GM21576 (cell line): ENCODE data around the gene GDF11.
"Not testable (repeated sequence)": the region's sequence is repeated elsewhere in the genome, so short reads cannot be mapped to it uniquely, and the experiment has no call there.

Experiments
- ATAC-seq: cut with Tn5 transposase; IDR thresholded peaks from one replicate; pipeline ENCODE4 v1.9.1; 2021; ENCODE audit warnings: mild to moderate bottlenecking, moderate library complexity; ENCODE audit not compliant: unreplicated experiment

Gene GDF11

DNA sequence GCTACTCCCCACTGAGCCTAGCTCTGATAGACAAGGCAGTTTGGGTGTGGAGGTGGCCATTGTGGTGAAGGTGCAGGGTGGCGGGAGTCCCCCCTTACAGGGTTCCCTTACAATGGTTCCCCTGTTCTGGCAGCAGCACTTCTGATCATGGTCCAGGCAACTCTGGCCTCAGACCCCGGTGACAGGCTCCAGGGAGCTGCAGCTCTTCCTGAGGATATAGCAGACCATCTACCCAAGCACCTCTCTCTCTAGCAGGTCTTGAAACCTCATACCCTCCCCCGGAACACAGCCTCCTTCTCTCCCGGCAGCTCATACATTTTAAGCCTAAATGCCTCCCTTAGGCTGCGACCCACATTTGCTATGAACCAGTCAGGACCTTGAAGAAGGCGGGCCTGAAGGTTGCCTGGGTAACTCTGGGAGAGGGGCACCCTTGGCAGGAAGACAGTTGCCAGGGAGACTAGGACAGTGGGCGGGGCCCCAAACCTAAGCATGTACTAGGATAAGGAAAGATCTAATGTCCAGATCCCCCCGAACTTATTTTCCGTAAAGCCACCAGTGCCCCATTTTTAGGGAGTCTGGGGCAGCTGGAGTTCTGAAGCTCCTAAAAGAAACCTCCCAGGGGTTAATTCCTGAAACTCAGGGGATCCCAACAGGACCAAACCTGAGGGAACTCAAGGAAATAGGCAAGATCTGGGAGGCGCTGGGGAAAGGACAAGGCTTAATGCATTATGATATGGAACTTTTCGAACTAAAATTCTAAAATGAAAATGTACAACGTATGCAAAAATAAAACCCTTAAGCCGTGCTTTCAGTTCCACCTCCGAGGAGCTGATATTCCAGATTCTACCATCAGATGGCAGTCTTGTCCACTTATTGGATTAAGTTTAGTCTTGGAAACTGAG lies 4.5 kb upstream of the GDF11 start:
- peak; percentile 86 for ATAC-seq

DNA sequence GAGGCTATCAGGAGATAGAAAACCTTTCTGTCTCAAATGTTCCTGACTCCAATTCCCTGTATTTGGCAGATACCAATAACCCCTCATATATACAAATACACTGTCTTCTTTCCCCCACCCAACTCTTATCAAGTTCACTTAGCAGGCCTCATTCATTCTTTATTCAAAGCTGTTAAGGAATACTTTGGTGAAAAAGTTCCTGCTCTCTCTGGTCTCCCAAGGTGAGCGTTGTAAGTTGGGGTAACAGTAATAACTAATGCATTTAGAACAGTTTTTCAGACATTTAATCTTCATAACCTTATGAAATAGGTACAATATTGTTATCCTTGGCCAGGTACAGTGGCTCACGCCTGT lies 3.9 kb upstream of the GDF11 start:
- no peak for ATAC-seq

DNA sequence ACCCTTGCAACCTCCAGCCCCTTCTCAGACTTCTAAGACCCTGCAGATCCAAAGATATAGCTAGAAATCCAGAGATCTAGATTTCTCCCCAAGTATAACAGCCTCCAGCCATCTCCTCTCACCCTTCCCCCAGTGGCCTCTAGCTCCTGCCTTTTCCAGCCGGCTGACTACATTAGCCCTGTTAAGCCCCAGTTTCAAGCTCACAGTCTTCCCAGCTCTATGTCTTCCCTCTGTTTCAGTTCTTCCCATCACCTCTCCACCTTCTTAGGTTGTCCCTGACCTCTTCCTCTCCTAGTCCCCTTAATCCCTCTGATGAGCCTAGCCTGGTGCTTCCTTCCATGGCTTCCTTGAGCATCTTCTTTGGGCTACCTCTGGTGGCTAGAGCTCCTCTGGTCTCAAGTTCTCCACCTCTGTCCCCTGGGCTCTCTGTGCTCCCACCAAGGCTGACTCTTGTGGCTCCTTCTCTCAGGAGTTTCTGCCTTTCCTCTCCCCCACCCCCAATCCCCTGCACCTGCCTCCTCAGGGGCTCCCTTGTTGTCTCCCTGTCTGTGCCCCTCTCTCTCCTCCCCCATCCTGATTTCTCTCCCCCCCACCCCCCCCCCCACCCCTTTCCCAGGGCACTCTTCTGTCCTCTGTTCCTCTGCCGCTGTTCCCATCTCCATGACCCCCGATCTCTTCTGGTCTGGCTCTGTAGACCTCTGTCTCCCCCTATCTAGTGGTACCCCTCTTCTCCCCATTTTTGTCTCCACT lies 816 bp upstream of the GDF11 start:
- ATAC-seq = no peak

DNA sequence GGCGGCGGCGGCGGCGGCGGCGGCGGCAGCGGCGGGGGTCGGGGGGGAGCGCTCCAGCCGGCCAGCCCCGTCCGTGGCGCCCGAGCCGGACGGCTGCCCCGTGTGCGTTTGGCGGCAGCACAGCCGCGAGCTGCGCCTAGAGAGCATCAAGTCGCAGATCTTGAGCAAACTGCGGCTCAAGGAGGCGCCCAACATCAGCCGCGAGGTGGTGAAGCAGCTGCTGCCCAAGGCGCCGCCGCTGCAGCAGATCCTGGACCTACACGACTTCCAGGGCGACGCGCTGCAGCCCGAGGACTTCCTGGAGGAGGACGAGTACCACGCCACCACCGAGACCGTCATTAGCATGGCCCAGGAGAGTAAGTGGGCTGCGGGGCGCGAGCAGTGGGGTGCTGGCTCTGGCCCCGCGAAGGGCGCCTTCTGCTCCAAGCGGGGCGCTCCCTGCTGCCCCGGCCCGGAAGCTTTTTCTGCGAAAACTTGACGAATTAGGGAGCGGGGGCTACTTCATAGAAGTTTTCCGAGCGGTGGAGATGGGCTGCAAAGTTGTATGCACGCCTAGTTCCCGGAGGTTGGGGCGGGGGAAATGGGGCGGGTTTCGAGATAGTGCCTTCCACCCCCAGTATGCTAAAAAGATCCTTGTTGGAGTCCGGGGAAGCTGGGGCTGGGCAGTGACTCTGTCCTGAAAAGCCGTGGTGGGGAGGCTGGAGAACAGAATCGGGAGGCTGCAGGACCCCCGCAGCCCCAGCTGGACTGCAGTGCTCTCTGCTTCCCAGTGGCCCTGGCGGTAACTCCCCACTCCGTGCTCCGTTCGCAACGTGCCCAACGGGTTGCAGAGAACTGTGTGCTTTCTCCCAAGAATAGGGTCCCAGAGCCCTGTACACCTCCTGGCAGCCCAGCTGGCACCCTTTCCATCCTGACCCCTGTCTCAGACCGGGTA lies 751 bp downstream of the GDF11 start:
- peak; percentile 37 for ATAC-seq

DNA sequence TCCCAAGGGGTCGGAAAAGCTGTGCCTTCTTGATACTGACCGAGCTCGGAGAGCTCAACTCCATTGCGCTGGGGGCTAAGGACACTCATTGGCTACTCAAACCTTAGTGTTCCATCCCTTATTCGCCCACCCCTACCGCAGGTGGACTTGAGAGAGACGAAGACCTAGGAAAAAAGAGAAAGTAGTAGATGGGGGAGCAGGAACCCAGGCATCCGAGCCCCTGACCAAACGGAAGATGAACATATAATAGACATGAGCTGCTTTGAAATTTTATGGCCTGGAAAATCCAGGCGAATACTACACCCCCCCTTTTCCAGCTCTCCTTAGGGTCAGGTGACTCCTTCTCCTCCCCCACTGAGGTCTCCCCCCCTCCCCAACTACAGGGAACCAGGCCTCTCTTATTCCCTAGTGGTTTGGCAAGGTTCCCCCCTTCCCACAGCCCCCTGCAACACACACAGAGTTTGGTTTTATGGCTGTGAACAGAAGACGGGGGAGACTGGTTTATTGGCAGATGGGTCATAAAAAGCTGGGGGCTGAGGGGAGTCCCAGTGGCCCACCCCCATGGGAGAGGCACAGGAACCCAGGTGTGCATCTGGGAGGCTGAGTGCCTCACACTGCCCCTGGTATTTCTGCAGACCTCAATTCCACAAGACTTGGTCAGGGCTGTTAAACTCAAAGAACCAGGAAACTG lies 1.6 kb downstream of the GDF11 start:
- ATAC-seq = no peak

DNA sequence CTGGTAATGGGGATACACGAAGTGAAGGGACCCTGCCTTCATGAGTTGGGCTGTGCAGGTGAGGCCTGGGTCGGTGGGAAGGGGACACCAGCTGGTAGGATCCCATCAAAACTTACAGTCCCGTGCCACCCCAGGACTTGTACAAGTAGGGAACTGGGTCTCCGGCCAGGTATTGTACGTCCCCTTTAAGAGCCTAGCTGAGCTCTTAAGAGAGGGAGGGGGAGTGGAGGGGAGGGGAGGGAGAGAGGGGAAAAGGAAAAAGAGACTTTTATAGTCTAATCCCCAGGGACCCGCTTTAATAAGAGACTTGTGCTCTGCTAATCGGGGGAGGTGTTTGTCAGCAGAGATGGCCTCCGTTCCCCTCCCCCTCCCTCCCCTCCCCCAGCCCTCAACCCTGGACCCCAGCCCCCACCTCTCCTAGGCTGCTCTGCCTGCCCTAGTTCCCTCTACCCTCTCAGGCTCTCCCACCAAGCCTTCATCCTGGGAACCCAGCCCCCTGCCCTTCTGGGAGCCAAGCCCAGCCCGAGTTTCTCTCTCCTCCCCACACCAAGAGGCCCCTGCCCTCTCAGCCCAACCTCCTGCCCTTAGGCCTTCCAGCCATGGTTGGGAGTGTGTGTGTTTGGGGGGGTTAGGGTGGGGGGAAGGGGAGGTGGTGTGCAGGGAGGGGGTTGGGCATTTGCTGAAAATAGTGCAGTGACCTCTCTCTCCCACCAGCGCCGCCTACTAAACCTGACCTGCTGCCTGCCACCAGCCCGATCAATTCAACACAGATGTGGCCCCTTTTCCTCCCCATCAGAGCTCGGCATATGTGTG lies 2.6 kb downstream of the GDF11 start:
- no peak for ATAC-seq

DNA sequence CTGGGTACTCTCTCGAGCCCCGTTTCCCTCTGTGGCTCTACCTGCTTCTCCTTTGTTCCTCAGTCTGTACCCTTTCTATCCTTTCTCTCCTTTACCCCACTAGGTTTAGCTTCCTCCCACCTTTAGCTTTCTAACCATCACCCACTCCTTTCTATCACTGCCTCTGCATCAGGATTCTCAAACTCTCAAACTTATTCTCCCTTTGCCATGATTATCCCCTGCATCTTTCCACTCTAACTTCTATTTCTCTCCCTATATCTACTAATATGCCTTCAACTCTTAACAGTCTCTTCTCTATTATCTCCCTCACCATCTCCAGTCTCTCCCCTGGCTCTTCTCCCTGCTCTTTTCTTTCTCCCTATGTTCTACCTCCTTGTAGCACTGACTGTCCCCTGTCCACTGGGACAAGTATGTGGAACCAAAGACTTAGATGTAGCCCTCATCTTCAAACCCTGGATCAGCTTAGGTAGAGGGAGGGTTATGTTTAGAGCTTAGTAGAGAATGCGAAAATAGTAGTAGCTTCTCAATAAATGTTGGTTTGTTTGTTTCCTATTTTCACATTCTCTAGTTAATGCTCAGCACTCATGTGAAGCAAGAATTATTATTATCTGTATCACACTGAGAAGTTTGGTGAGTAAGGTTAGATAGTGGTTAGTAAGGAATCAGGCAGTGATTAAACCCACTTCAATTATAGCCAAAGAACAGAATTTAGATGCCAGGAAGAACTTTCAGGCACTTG lies 3.4 kb downstream of the GDF11 start:
- ATAC-seq = no peak

DNA sequence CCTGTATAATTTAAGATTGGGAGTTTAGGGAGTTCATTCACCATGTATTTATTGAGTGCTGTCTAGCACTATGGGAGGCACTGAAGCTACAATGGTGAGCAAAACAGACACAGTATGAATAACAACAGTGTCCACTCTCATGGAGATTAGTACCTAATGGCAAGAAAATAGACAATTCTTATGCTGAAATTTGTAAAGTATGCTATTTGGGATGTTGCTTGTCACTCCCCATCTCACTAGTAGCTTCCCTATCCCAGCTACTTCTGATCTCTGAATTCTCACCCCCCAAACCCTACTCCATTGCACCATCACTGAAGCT lies 4.0 kb downstream of the GDF11 start:
- no peak for ATAC-seq

DNA sequence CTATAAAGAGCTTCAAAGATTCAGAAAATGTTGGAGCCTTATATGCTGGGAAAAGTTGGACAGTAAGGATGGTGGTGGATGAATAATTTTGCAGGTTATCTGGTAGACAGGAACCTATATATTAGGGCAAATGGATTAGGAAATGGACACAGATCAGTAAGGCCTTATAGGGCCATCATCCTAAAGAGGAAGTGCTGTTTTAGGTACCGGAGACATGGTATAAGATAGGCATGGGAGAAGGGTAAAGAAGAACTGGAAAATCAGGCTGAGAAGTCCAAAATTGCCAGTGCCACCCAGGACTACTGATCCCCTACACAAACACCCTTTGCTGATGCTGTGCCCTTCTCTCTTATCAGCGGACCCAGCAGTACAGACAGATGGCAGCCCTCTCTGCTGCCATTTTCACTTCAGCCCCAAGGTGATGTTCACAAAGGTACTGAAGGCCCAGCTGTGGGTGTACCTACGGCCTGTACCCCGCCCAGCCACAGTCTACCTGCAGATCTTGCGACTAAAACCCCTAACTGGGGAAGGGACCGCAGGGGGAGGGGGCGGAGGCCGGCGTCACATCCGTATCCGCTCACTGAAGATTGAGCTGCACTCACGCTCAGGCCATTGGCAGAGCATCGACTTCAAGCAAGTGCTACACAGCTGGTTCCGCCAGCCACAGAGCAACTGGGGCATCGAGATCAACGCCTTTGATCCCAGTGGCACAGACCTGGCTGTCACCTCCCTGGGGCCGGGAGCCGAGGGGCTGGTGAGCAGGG lies 5.5 kb downstream of the GDF11 start:
- no peak for ATAC-seq

DNA sequence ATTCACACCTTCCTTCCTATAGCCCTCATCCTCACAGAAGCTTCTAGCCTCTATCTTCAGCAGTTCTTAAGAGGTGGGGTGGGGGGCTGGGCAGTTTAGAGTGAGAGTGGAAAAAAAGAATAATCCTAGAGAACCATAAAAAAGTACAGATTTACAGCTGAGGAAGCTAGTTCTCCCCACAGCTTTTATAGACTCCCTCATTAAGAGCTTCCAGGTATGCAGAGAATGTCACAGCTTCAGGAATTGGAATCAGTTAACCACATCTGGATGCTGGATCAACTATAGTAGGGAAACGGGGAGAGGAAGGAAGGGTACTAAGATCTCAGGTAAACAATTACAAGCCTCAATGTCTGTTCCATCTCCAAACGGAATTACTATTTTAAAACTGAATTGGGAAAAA lies 12.3 kb downstream of the GDF11 start:
- ATAC-seq = no peak

DNA sequence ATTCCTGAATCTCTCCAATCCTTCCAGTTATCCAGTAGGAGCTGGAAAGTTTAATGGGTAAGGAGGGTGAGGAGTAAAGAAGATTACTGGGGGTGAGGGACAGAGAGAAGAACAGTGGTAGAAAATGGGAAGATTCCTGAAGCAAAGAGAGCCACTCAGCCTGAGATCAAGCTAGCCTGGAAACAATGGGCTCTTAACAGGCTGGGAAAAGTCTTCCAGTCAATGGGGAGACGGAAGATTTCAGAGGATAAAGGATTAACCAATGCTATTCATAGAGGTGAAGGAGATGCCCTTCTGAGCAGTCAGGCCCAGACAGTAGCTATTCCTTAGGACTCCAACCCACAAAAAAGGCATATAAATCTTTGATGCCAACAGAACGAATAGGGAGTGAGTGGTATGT lies 14.8 kb downstream of the GDF11 start:
- no peak for ATAC-seq

DNA sequence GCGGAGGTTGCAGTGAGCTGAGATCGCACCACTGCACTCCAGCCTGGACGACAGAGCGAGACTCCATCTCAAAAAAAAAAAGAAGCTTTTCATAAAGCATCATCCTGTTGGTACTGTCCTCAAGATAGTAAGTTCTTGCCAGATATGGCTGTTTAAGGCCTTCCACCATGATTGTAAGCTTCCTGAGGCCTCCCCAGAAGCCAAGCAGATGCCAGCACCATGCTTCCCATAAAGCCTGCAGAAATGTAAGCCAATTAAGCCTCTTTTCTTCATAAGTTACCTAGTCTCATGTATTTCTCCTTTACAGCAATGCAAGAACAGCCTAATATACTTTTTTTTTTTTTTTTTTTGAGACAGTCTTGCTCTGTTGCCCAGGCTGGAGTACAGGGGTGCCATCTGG lies 15.7 kb downstream of the GDF11 start:
- not testable (repeated sequence) for ATAC-seq

DNA sequence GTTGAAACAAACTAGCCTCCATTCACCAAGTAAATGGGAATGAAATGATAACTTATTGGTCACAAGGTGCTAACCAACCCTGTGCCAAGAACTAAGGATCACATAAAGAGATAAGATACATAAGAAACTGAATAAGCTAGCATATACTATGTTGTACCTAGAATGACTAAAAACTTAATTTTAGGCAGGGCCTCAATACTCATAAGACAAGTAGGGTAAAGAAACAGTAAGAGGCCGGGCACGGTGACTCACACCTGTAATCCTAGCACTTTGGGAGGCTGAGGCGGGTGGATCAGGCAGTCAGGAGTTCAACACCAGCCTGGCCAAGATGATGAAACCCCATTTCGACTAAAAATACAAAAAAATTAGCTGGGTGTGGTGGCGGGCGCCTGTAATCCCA lies 17.7 kb downstream of the GDF11 start:
- no peak for ATAC-seq

DNA sequence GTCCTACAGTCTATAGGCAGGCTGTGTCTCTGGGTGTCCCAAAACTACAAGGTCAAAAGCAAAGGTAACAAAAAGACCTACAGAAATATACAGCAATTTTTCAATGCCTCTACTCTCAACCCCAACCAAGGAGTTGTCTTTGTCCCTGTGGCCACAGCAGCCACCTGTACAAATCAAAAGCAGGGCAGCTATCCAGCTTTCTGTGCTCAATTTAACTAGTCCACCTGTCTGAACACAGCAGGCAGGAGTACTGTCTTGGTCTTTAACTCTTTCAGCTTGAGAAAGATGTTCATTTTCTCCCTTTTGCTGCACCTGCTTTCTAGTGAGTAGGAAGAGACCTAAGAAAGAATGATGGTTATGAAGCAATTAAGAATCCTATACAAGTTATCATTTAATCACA lies 19.7 kb downstream of the GDF11 start:
- ATAC-seq = no peak

DNA sequence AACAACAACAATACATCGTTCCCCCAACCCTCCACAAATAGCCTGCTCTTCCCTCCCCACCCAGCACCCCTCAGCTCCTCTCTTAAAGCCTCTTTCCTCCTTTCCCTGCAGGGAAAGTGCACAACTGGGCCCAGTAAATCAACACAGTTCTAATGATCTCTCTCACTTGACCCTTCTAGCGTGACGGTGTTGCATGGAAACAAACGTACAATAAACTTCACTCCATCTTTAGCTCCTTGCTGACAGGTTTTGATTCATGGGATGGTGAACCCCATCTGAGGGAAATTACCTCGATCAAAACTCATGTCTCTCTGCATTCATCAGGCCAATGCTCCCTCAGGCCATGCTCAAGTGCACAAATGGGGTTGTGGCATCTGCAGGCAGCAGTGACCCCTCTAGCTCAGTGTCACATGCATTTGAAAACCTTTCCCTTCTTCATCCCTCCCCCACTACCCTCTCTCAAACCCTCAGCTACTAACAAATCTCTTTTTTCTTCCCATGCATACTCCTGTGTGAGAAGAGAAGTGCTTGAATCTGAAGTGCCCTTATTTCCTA lies 22.9 kb downstream of the GDF11 start:
- no peak for ATAC-seq

DNA sequence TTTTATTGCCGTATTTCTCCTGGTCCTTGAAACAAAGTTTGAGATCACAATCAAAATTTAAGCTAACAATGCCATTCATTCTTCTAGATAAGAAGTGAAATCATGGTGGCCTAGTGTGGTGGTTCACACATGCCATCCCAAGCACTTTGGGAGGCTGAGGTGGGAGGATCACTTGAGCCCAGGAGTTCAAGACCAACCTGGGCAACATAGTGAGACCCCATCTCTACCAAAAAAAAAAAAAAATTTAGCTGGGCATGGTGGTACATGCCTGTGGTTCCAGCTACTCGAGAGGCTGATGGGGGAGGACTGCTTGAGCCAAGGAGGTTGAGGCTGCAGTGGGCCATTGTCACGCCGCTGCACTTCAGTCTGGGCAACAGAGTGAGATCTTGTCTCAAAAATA lies 24.2 kb downstream of the GDF11 start:
- ATAC-seq = no peak

DNA sequence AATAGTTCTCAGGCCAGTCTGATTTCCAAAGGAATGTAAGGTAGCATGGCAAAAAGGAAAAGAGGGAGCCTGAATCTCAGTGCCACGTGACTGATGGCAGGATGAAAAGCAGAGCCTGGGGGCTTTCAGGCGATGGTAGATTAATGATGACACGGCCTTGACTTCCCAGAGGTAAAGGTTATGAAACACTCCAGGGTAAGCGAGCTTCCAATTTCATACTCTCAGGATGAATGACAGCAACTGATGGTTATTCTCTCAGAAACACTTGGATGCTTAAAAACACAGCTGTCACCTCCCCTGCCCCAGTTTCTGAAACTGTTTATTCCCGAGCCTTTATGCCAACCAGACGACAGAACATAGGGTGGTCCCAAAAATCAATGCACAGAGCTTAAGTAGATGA lies 28.8 kb downstream of the GDF11 start:
- no peak for ATAC-seq

DNA sequence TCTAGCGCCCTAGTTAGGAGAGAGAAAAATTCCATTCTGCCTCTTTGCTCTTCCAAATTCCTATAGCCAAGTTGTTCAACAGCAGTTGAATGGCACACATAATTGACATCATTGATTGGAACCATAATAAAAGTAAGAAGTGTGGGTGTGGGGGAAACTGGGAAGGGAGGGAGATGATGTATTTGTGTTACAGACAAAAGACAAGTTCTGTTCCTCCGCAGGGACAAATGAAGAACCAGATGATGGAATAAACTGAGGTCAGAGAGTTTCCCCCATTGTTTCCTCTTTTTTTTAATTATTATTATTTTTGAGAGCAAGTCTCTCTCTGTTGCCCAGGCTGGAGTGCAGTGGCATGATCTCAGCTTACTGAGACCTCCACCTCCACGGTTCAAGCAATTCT lies 34.9 kb downstream of the GDF11 start:
- ATAC-seq = no peak
